HepG2 (cell line): ENCODE measurements around the gene NEK6. TPM values are rescaled to one million over a fixed set of nuclear protein-coding genes. Genes with fewer than 3 reads are reported as not detected.
A peak's percentile ranks its signal among the peaks of the same experiment; 100 is the strongest.

Source experiments
- ATAC-seq: fragments of 200-7000 bp; cut with Tn5 transposase; 3 replicates; pipeline ENCODE4 v1.9.1; 2020; ENCODE audit warnings: mild to moderate bottlenecking, moderate library complexity
- BruUV-seq: library from RNA; stranded (reverse); fragments of 400-500 nt; replicated peaks from 2 replicates; lab custom pipeline; 2021; lab: Mats Ljungman, UMichigan
- CTCF ChIA-PET: fragments of 300-600 bp; formaldehyde crosslinking; extraction: SDS; loops from one replicate; lab custom pipeline; 2021; ENCODE audit warnings: low total read pairs, inconsistent platforms, low intra/inter-chr PET ratio; lab: Yijun Ruan, JAX
- POLR2A ChIA-PET: fragments of 350-600 bp; sonication (Branson Sonifier 250); formaldehyde crosslinking; loops from one replicate; lab custom pipeline; 2020; ENCODE audit warnings: antibody characterized with exemption, inconsistent platforms; lab: Yijun Ruan, JAX
- DNase-seq: peaks from one replicate; pipeline ENCODE4 v3.0.0-alpha.2; 2015; ENCODE audit warnings: low spot score
- FAIRE-seq: peaks from 3 replicates; lab custom pipeline; 2011; peaks lifted over from hg19 to GRCh38; lab: Jason Lieb, UNC
- H2AFZ ChIP-seq: one replicate; pipeline ENCODE4 v1.6.1; 2011; ENCODE audit warnings: low read length, inconsistent platforms
- H3K27ac ChIP-seq: fragments of 300-600 bp; 3 replicates; pipeline ENCODE4 v1.8.0; 2011; ENCODE audit warnings: mixed run types, mild to moderate bottlenecking, mixed read lengths, low read length, inconsistent platforms; ENCODE audit not compliant: insufficient read depth; ENCODE audit errors: extremely low read length
- H3K27me3 ChIP-seq, 2 experiments: fragments of 200-600 bp in 1 of 2; 2 replicates in 1 of 2; 3 replicates in 1 of 2; pipeline versions ENCODE4 v1.6.0 to v1.8.0; 2011; ENCODE audit warnings: low read length in 2 of 2, mild to moderate bottlenecking in 2 of 2, moderate library complexity in 2 of 2, inconsistent platforms in 1 of 2; ENCODE audit not compliant: insufficient read depth in 2 of 2, control insufficient read depth in 1 of 2
- H3K36me3 ChIP-seq, 2 experiments: fragments of 200-600 bp in 1 of 2; replicated peaks in 1 of 2; 2 replicates in 1 of 2; 3 replicates in 1 of 2; pipeline versions ENCODE4 v1.5.1 to v1.8.0; 2011; ENCODE audit warnings: low read length in 2 of 2, inconsistent platforms in 1 of 2; ENCODE audit not compliant: insufficient read depth in 2 of 2, control insufficient read depth in 1 of 2
- H3K4me1 ChIP-seq: 2 replicates; pipeline ENCODE4 v1.5.1; 2012; ENCODE audit warnings: low read length, inconsistent platforms; ENCODE audit not compliant: insufficient read depth
- H3K4me2 ChIP-seq: 2 replicates; pipeline ENCODE4 v1.6.0; 2011; ENCODE audit warnings: low read depth, low read length, inconsistent platforms
- H3K4me3 ChIP-seq, 3 experiments: fragments of 200-600 bp in 1 of 3; sonication (generic), shearing (Covaris generic) in 1 of 3; replicated peaks in 1 of 3; 2 replicates each; pipeline ENCODE4 v1.5.1; 2011 to 2016; ENCODE audit warnings: low read length in 3 of 3, inconsistent platforms in 2 of 3, low read depth in 2 of 3, mild to moderate bottlenecking in 2 of 3, control low read depth in 1 of 3, mixed read lengths in 1 of 3; ENCODE audit not compliant: insufficient read depth in 1 of 3
- H3K79me2 ChIP-seq: one replicate; pipeline ENCODE4 v1.6.1; 2011; ENCODE audit warnings: low read length, inconsistent platforms; ENCODE audit not compliant: insufficient read depth
- H3K9ac ChIP-seq: 2 replicates; pipeline ENCODE4 v1.6.0; 2011; ENCODE audit warnings: mild to moderate bottlenecking, low read depth, low read length, inconsistent platforms; ENCODE audit not compliant: insufficient read depth
- H3K9me3 ChIP-seq: 2 replicates; pipeline ENCODE4 v1.5.1; 2012; ENCODE audit warnings: mild to moderate bottlenecking, low read length
- H4K20me1 ChIP-seq: 2 replicates; pipeline ENCODE4 v1.6.0; 2011; ENCODE audit warnings: inconsistent platforms, mild to moderate bottlenecking, low read length, moderate library complexity; ENCODE audit not compliant: insufficient read depth
- ATAD3A ChIP-seq: sonication (generic); formaldehyde crosslinking; IDR thresholded peaks from 2 replicates; pipeline ENCODE4 v1.4.0; 2020; ENCODE audit warnings: missing genetic modification reagents
- POLR2G ChIP-seq: fragments of 200-400 bp; formaldehyde crosslinking; IDR thresholded peaks from 2 replicates; pipeline ENCODE4 v1.6.1; 2018; ENCODE audit warnings: mild to moderate bottlenecking, low read depth, low read length, moderate library complexity
- SNAPC4 ChIP-seq: sonication (generic); formaldehyde crosslinking; IDR thresholded peaks from 2 replicates; pipeline ENCODE4 v1.4.0; 2020; ENCODE audit warnings: mild to moderate bottlenecking, missing genetic modification reagents
- SRSF1 ChIP-seq: fragments of 200-400 bp; formaldehyde crosslinking; optimal IDR thresholded peaks from 2 replicates; pipeline ENCODE3; 2017; ENCODE audit warnings: mild to moderate bottlenecking, low read depth, low read length, moderate library complexity
- WGBS: methylation state at CpG from one replicate; pipeline ENCODE4 v1.1.6; 2017; ENCODE audit warnings: low lambda C conversion rate; 5-methylcytosine and 5-hydroxymethylcytosine counted together
- in situ Hi-C: cut with HindIII; loops from 2 replicates; pipeline ENCODE4 v1.10.0; 2017; ENCODE audit warnings: low pct_unique_long_range_greater_than_20kb; ENCODE audit not compliant: extremely low pct_ligation_motif_present
- intact Hi-C: fragments of 100-400 bp; cut with micrococcal nuclease; formaldehyde crosslinking; loops from one replicate; pipeline ENCODE4 v1.10.0; 2022; ENCODE audit not compliant: unreplicated experiment
- polyA plus RNA-seq, 8 experiments: library from polyadenylated mRNA; depleted of rRNA in 3 of 8; stranded (reverse) in 7 of 8; unstranded in 1 of 8; fragments of >200 nt; fragmentation: Illumina TruSeq in 4 of 8; extraction: Trizol in 4 of 8; gene quantifications; 2 replicates each; pipeline versions ENCODE4 v1.2.1 to v1.2.3, GENCODE V29; 2011 to 2016; ENCODE audit warnings: low read depth in 4 of 8, missing spikeins in 1 of 8, mixed read lengths in 1 of 8; ENCODE audit not compliant: insufficient read depth in 1 of 8
- total RNA-seq, 5 experiments: library from RNA; depleted of rRNA; stranded (reverse); fragments of >200 nt; fragmentation: Illumina TruSeq; extraction: Trizol; gene quantifications; 2 replicates each; pipeline ENCODE4 v1.2.3, GENCODE V29; 2016; ENCODE audit warnings: low read depth in 1 of 5
- TF ChIP-seq, protein P1 (sequence below): sonication (generic); formaldehyde crosslinking; IDR thresholded peaks from 2 replicates; pipeline ENCODE4 v1.4.0; 2020; ENCODE audit warnings: missing genetic modification reagents

The NEK6 gene
- total and polyA plus RNA-seq, 2 of the 13 experiments (the other 11 are each of a cell fraction or from before 2014, with no cell fraction given): 30.4 to 119 TPM

DNA sequence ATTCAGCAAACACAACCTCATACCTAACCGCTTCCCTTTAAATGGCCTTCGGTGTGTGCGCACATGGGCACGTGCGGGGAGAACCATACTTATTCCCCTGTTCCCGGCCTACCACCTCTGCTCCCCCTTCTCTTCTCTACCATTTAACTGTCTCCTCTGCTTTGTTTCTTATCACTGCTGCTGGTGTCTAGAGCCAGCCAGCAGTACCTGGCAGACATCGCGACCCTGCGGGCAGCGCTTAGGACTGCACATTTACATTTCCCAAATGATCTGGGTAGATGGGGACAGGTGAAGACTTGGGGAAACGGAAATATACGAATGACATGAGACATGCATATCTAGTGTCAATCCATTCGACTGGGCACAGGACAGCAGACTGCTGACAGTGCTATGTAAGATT lies 100.9 kb downstream of the NEK6 start:
- no peak overlapping the region for H2AFZ ChIP-seq
- WGBS: 97% methylated on average over 13 of the region's 13 CpGs
- peaks cover 65% of the 10 kb centered on the region for H3K79me2 ChIP-seq
- TF ChIP-seq, protein P1, sequence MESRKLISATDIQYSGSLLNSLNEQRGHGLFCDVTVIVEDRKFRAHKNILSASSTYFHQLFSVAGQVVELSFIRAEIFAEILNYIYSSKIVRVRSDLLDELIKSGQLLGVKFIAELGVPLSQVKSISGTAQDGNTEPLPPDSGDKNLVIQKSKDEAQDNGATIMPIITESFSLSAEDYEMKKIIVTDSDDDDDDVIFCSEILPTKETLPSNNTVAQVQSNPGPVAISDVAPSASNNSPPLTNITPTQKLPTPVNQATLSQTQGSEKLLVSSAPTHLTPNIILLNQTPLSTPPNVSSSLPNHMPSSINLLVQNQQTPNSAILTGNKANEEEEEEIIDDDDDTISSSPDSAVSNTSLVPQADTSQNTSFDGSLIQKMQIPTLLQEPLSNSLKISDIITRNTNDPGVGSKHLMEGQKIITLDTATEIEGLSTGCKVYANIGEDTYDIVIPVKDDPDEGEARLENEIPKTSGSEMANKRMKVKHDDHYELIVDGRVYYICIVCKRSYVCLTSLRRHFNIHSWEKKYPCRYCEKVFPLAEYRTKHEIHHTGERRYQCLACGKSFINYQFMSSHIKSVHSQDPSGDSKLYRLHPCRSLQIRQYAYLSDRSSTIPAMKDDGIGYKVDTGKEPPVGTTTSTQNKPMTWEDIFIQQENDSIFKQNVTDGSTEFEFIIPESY (CRISPR knock-in tag): peak; percentile 43; the same call in 1 of the 2 replicates
- TF ChIP-seq POLR2G (0 out of 2 replicates have a peak, but pooled peaks have one; percentile 7), SRSF1 (no peak), ATAD3A (no peak), SNAPC4 (CRISPR knock-in tag) (no peak)
- TF ChIP-seq, all 625 proteins: peak for 2
- no TSS peak for BruUV-seq
- DNase-seq (no peak), ATAC-seq (no peak), FAIRE-seq (no peak)
- peaks cover 8 to 28% of the 10 kb centered on the region in 2 experiments for H3K36me3 ChIP-seq
- peaks cover 16% of the 10 kb centered on the region; the same call in 1 of the 2 replicates for H4K20me1 ChIP-seq
- H3K9ac ChIP-seq: no peak overlapping the region
- no peaks in the 10 kb centered on the region for H3K9me3 ChIP-seq
- H3K4me1 ChIP-seq: peaks cover 20% of the 10 kb centered on the region
- intact Hi-C loops (no loop called here), in situ Hi-C loops (no loop called here)
- H3K4me2 ChIP-seq: no peak overlapping the region
- H3K27ac ChIP-seq: no peak overlapping the region
- ChIA-PET CTCF (no interaction called here), POLR2A (no interaction called here)
- H3K27me3 ChIP-seq: no peaks in the 10 kb centered on the region
- H3K4me3 ChIP-seq: no peak overlapping the region
